Liver (tissue), 3 donors: ENCODE data around the gene R3HDML.

Source experiments
- FOXA1 ChIP-seq: IDR thresholded peaks from 2 replicates; pipeline ENCODE4 v1.6.1; 2016; ENCODE audit warnings: antibody characterized with exemption
- GABPA ChIP-seq, 2 donors: IDR thresholded peaks in 1 of 2; conservative IDR thresholded peaks in 1 of 2; 2 replicates each; pipeline ENCODE4 v1.6.1; 2016; ENCODE audit warnings: antibody characterized with exemption in 2 of 2, mild to moderate bottlenecking in 1 of 2, moderate library complexity in 1 of 2
- JUND ChIP-seq, 2 donors: IDR thresholded peaks; 2 replicates each; pipeline ENCODE4 v1.6.1; 2016; ENCODE audit warnings: antibody characterized with exemption in 2 of 2
- RAD21 ChIP-seq, 2 donors: IDR thresholded peaks; 2 replicates each; pipeline ENCODE4 v1.6.1; 2016; ENCODE audit warnings: antibody characterized with exemption in 2 of 2, mild to moderate bottlenecking in 2 of 2
- RXRA ChIP-seq, 2 donors: IDR thresholded peaks; 2 replicates each; pipeline ENCODE4 v1.6.1; 2017 to 2018; ENCODE audit warnings: antibody characterized with exemption in 2 of 2, mild to moderate bottlenecking in 1 of 2
- SP1 ChIP-seq: IDR thresholded peaks from 2 replicates; pipeline ENCODE4 v1.6.1; 2018; ENCODE audit warnings: antibody characterized with exemption, mild to moderate bottlenecking
- TAF1 ChIP-seq: conservative IDR thresholded peaks from 2 replicates; pipeline ENCODE4 v1.6.1; 2016; ENCODE audit warnings: antibody characterized with exemption, mild to moderate bottlenecking
- YY1 ChIP-seq: IDR thresholded peaks from 2 replicates; pipeline ENCODE4 v1.6.1; 2016; ENCODE audit warnings: antibody characterized with exemption, mild to moderate bottlenecking
- TF ChIP-seq, protein P1 (sequence below): fragments of 150-350 bp; IDR thresholded peaks from 2 replicates; pipeline ENCODE4 v1.5.1; 2017; ENCODE audit warnings: improper control_type of control experiment, low read depth, low read length; ENCODE audit not compliant: missing input control
- TF ChIP-seq, protein P2 (sequence below): IDR thresholded peaks from 2 replicates; pipeline ENCODE4 v1.6.1; 2016; ENCODE audit warnings: antibody characterized with exemption, mild to moderate bottlenecking
- TF ChIP-seq, protein P3 (sequence below): IDR thresholded peaks from 2 replicates; pipeline ENCODE4 v1.6.1; 2016; ENCODE audit warnings: antibody characterized with exemption
- donor health status: healthy.
- donor health status: healthy.

GRCh38 chr20:44384423-44385027, 47.7 kb downstream of the R3HDML start:
- TF ChIP-seq YY1 = peak; percentile 1
- TF ChIP-seq, protein P1, sequence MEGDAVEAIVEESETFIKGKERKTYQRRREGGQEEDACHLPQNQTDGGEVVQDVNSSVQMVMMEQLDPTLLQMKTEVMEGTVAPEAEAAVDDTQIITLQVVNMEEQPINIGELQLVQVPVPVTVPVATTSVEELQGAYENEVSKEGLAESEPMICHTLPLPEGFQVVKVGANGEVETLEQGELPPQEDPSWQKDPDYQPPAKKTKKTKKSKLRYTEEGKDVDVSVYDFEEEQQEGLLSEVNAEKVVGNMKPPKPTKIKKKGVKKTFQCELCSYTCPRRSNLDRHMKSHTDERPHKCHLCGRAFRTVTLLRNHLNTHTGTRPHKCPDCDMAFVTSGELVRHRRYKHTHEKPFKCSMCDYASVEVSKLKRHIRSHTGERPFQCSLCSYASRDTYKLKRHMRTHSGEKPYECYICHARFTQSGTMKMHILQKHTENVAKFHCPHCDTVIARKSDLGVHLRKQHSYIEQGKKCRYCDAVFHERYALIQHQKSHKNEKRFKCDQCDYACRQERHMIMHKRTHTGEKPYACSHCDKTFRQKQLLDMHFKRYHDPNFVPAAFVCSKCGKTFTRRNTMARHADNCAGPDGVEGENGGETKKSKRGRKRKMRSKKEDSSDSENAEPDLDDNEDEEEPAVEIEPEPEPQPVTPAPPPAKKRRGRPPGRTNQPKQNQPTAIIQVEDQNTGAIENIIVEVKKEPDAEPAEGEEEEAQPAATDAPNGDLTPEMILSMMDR = peak; percentile 78
- TF ChIP-seq, protein P2, sequence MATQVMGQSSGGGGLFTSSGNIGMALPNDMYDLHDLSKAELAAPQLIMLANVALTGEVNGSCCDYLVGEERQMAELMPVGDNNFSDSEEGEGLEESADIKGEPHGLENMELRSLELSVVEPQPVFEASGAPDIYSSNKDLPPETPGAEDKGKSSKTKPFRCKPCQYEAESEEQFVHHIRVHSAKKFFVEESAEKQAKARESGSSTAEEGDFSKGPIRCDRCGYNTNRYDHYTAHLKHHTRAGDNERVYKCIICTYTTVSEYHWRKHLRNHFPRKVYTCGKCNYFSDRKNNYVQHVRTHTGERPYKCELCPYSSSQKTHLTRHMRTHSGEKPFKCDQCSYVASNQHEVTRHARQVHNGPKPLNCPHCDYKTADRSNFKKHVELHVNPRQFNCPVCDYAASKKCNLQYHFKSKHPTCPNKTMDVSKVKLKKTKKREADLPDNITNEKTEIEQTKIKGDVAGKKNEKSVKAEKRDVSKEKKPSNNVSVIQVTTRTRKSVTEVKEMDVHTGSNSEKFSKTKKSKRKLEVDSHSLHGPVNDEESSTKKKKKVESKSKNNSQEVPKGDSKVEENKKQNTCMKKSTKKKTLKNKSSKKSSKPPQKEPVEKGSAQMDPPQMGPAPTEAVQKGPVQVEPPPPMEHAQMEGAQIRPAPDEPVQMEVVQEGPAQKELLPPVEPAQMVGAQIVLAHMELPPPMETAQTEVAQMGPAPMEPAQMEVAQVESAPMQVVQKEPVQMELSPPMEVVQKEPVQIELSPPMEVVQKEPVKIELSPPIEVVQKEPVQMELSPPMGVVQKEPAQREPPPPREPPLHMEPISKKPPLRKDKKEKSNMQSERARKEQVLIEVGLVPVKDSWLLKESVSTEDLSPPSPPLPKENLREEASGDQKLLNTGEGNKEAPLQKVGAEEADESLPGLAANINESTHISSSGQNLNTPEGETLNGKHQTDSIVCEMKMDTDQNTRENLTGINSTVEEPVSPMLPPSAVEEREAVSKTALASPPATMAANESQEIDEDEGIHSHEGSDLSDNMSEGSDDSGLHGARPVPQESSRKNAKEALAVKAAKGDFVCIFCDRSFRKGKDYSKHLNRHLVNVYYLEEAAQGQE = no peak
- TF ChIP-seq, protein P3, sequence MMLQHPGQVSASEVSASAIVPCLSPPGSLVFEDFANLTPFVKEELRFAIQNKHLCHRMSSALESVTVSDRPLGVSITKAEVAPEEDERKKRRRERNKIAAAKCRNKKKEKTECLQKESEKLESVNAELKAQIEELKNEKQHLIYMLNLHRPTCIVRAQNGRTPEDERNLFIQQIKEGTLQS = no peak
- TF ChIP-seq RXRA (IDR thresholded peaks at IDR 0.05) = peak in 1 of 2 donors; percentile 11
- TF ChIP-seq JUND (IDR thresholded peaks at IDR 0.05) = peak in 1 of 2 donors; percentile 28
- no peak for TF ChIP-seq GABPA (IDR thresholded peaks at IDR 0.05 in 1 of 2, conservative IDR thresholded peaks at IDR 0.05 in 1 of 2)
- TF ChIP-seq RAD21 (IDR thresholded peaks at IDR 0.05) = peak; percentile 84 to 87
- TF ChIP-seq FOXA1 = no peak
- TF ChIP-seq SP1 = no peak
- TF ChIP-seq TAF1 = no peak
